ENCODE data around the gene GOLGA7B. TPM values are rescaled to one million over a fixed set of nuclear protein-coding genes. Genes with fewer than 3 reads are reported as not detected.

GOLGA7B gene
- total RNA-seq, 1 experiment from 2014 or later: 1.5 TPM

- Histone ChIP-seq H3K27me3 (ENCODE audit: control insufficient read depth, insufficient read depth, low read length) (peaks cover 13% of the 10 kb centered on the region), H3K4me1 (ENCODE audit: control insufficient read depth, insufficient read depth, low read length) (no peaks in the 10 kb centered on the region; the same call in 1 of the 2 replicates), H3K4me3 (ENCODE audit: low read depth in 2 of 2, low read length in 2 of 2) (no peak overlapping the region), H3K27ac (ENCODE audit: low read length) (no peak overlapping the region), H3K36me3 (ENCODE audit: control insufficient read depth, insufficient read depth, low read length) (no peaks in the 10 kb centered on the region), H3K9me3 (ENCODE audit: control insufficient read depth, insufficient read depth, low read depth, low read length) (no peaks in the 10 kb centered on the region)
- no TSS peak for BruUV-seq (replicated peaks)
- ChIA-PET CTCF (no interaction called here), POLR2A (no interaction called here)
- DNase-seq (ENCODE audit: low read depth, low spot score) (no peak), ATAC-seq (no peak)
- TF ChIP-seq SIN3A (IDR thresholded peaks at IDR 0.05; ENCODE audit: borderline replicate concordance, insufficient read depth, low read depth, low read length) (no peak), TCF7L2 (IDR thresholded peaks at IDR 0.05; ENCODE audit: low read depth, low read length) (no peak), CTCF (IDR thresholded peaks at IDR 0.05) (no peak), POLR2AphosphoS5 (IDR thresholded peaks at IDR 0.05; ENCODE audit: low read depth, low read length) (no peak), REST (IDR thresholded peaks at IDR 0.05; ENCODE audit: insufficient read depth in 1 of 2, low read depth in 2 of 2, low read length in 1 of 2) (no peak)
- intact Hi-C loops (cut with micrococcal nuclease; ENCODE audit: unreplicated experiment): no loop called here
- in situ Hi-C loops (cut with HindIII; ENCODE audit: low pct_unique_long_range_greater_than_20kb, low sequenced_read_pairs): no loop called here
Measured at GRCh38 chr10:97907830-97908229, 58.2 kb downstream of the GOLGA7B start.

GRCh38 chr10:97910661-97911060, 61.0 kb downstream of the GOLGA7B start:
- no peak for DNase-seq (ENCODE audit: low read depth, low spot score)
- in situ Hi-C loops (cut with HindIII; ENCODE audit: low pct_unique_long_range_greater_than_20kb, low sequenced_read_pairs) (no loop called here), intact Hi-C loops (cut with micrococcal nuclease; ENCODE audit: unreplicated experiment) (loop anchor here (10.0 kb wide), 1 partner anchor 394 kb away; no protein-coding TSS in a partner anchor)
- Histone ChIP-seq H3K9me3 (ENCODE audit: control insufficient read depth, insufficient read depth, low read depth, low read length) (no peaks in the 10 kb centered on the region), H3K36me3 (ENCODE audit: control insufficient read depth, insufficient read depth, low read length) (no peaks in the 10 kb centered on the region), H3K4me3 (ENCODE audit: low read depth in 2 of 2, low read length in 2 of 2) (no peak overlapping the region), H3K4me1 (ENCODE audit: control insufficient read depth, insufficient read depth, low read length) (peaks cover 3% of the 10 kb centered on the region; the same call in 1 of the 2 replicates), H3K27me3 (ENCODE audit: control insufficient read depth, insufficient read depth, low read length) (peaks cover 8% of the 10 kb centered on the region), H3K27ac (ENCODE audit: low read length) (no peak overlapping the region)
- ChIA-PET POLR2A (no interaction called here), CTCF (interaction anchor here (0.8 kb wide), 1 partner anchor 130 kb away, joined by 3 read pairs; no protein-coding TSS in a partner anchor)
- ATAC-seq: no peak
- no TSS peak for BruUV-seq (replicated peaks)
- TF ChIP-seq SIN3A (IDR thresholded peaks at IDR 0.05; ENCODE audit: borderline replicate concordance, insufficient read depth, low read depth, low read length): no peak
- TF ChIP-seq TCF7L2 (IDR thresholded peaks at IDR 0.05; ENCODE audit: low read depth, low read length): no peak
- no peak for TF ChIP-seq CTCF (IDR thresholded peaks at IDR 0.05)
- TF ChIP-seq POLR2AphosphoS5 (IDR thresholded peaks at IDR 0.05; ENCODE audit: low read depth, low read length): no peak
- TF ChIP-seq REST (IDR thresholded peaks at IDR 0.05; ENCODE audit: insufficient read depth in 1 of 2, low read depth in 2 of 2, low read length in 1 of 2): no peak
